Ramos (cell line): Measurements from ENCODE around the gene MEIOC.
"Not testable (repeated sequence)": the region's sequence is repeated elsewhere in the genome, so short reads cannot be mapped to it uniquely, and the experiment has no call there.

Source experiments
- in situ Hi-C: fragments of 300-500 bp; cut with MboI; formaldehyde crosslinking; loops from one replicate; pipeline ENCODE4 v1.14.3; 2022; ENCODE audit warnings: low sequenced_read_pairs; ENCODE audit not compliant: unreplicated experiment

The MEIOC gene

GRCh38 chr17:44645341-44645740 is 10.9 kb upstream of the MEIOC start:
- in situ Hi-C loops: no loop called here

- in situ Hi-C loops: no loop called here
Measured at GRCh38 chr17:44646280-44646679, 10.0 kb upstream of the MEIOC start.

- in situ Hi-C loops: no loop called here
Measured at GRCh38 chr17:44647736-44648135, 8.5 kb upstream of the MEIOC start.

DNA sequence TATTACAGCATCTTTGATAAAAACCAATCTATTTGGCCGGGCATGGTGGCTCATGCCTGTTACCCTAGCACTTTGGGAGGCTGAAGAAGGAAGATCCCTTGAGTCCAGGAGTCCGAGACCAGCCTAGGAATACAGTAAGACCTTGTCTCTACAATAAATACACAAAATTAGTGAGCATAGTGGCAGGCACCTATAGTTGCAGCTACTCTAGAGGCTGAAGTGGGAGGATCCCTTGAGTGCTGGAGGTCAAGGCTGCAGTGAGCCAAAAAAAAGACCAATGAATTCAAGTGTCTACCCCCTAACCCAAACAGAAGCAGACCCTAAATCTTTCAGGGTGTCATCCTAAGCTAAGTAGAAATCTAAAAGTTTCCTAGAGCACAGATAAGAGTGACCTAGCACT is 7.3 kb upstream of the MEIOC start:
- in situ Hi-C loops: no loop called here

- in situ Hi-C loops: no loop called here
Measured at GRCh38 chr17:44651228-44651627, 5.0 kb upstream of the MEIOC start.

GRCh38 chr17:44652727-44653126 is 3.5 kb upstream of the MEIOC start:
- in situ Hi-C loops: no loop called here

- in situ Hi-C loops: no loop called here
Measured at GRCh38 chr17:44653384-44653783, 2.9 kb upstream of the MEIOC start.

- in situ Hi-C loops: no loop called here
Measured at GRCh38 chr17:44653954-44654353, 2.3 kb upstream of the MEIOC start.

GRCh38 chr17:44661835-44662234 is 5.6 kb downstream of the MEIOC start:
- in situ Hi-C loops: no loop called here

DNA sequence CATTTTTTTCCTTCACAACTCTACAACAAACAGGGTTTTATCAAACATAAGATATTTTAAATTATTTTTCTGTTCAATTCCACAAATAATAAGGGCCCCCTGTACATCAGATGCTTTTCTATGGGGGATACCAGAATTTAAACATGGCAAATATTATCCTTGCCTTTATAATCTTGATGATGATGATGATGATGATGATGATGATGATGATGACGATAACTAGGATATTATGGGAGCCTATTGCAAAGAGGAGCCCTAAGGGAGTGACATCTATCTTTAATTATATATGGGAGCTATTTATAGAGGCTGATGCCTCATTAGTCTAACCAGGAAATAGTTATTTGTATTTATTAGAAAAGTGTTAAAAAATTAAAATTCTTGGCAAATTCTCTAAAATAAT is 6.8 kb downstream of the MEIOC start:
- in situ Hi-C loops: no loop called here

- in situ Hi-C loops: no loop called here
Measured at GRCh38 chr17:44664867-44665266, 8.6 kb downstream of the MEIOC start.

DNA sequence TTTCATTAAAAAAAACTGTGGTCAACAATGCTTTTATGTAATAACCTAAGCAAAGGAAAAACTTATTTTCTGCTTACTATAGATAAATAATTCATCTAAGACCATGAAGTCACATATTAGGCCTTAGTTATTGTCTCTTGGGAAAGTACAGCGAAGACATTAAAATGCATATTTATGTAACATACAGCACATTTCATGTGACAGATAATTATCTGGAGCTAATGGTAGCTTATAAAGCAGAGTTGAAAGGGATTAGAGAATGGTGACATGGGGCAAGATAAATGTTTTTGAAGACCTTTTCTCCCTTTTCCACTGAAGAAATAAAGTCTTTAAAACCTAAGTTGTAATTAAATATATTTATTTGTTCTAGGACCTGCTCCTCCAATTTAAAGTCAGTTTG is 9.7 kb downstream of the MEIOC start:
- in situ Hi-C loops: no loop called here

DNA sequence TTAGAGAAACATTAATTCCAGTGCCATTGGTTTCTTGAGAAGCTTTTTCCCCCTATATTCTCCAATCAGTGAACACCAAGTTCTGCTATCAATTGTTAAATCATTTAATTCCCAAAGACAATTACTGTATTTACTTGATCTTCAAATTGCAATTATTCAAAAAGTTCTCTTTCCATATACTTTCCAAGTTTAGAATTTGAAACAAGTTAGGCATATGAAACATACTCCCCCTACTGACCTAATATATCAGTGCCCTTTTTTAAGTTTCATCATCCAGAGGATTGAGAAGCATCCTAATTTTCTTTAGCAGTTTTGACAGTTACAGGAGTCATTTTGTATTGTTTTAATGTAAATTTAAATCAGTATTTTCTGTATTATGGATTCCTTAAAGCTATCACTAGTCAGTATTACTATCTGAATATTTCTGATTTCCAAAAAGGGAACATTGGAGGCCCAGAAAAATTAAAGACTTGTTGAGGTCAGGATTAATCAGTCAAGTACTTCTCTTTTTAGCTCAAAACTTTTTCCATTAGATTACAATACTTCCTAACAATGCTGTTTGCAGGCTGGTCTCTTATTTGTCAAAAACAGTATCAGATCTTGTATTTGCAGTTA is 16.3 kb downstream of the MEIOC start:
- in situ Hi-C loops: no loop called here

DNA sequence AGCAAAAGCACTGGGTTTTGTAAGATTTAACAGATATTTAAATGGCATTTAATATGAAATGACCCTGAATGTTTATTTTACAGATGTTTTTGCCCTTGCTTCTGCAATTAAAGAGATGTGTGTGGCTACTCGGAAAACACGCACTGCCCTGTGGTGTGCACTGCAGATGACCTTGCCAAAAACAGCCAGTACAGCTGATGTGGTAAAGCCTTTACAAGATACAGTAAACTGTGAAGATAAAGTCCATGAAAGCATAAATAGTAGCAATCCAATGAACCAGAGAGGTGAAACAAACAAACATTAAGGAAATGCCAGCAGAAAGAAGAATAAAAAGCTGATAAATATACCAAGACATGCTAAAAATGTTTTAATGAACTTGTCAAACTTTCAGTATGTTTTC is 17.6 kb downstream of the MEIOC start:
- in situ Hi-C loops: no loop called here

GRCh38 chr17:44677136-44677535 is 20.9 kb downstream of the MEIOC start:
- in situ Hi-C loops: no loop called here

- in situ Hi-C loops: not testable (repeated sequence)
Measured at GRCh38 chr17:44683303-44683702, 27.0 kb downstream of the MEIOC start.

- in situ Hi-C loops: no loop called here
Measured at GRCh38 chr17:44687756-44688155, 31.5 kb downstream of the MEIOC start.

- in situ Hi-C loops: no loop called here
Measured at GRCh38 chr17:44688200-44688599, 31.9 kb downstream of the MEIOC start.

GRCh38 chr17:44688675-44689476 is 32.6 kb downstream of the MEIOC start:
- in situ Hi-C loops: no loop called here

DNA sequence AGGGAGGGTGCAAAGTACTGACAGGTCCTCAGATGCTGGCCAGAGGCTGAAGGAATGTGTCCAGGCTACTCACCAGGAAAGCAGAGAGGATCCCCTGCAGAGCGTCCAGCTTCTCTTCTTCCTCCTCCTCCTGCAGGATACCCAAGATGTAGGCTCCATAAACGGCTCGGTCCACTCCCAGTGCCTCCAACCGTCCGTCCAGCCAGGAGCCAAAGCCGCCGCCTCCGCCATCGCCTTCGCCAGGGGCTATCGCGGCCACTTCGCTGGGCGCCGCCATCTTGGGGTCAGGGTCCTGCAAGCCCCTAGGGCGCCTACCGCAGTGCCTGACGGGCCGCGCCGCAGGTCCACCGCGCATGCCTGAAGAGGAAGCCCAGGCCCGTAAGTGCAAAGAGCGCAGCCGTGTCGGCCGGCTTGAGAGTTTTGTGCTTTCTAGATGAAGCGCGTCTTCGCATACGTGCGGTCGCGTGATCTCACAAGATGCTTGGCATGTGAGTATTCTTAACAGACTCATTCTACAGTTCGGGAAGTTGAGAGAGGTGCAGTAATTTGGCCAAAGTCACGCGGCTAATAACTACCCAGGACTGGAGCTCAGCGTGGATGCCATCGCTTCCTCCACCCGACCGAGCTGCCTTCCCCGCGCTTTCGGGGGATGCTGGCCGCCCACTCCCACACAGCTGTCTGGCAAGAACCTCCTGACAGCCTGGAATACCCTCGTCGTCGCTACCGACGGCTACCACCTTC is 33.4 kb downstream of the MEIOC start, which contains the start of gene CCDC43:
Gene CCDC43, minus strand, starts transcription at position 300 of the 741 bp plus-strand sequence. Its CDS starts 23 bp downstream, at position 277.
- in situ Hi-C loops: no loop called here

DNA sequence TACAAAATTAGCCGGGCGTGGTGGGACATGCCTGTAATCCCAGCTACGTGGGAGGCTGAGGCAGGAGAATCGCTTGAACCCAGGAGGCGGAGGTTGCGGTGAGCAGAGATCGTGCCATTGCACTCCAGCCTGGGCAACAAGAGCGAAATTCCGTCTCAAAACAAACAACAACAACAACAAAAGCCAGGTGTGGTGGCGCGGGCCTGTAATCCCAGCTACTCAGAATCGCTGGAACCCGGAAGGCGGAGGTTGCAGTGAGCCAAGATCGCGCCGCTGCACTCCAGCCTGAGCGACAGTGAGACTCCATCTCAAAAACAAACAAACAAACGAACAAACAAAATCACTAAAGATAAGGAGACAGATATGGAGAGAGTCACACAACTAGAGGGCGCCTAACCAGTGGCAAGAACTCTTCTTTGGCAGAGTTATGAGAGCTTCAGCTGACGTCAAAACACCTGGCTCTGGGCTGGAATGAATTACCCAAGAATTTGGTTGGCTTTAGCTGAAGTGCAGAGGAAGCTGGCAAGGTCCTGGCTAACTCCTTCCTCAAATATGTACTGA is 34.6 kb downstream of the MEIOC start:
- in situ Hi-C loops: not testable (repeated sequence)
